ENCODE measurements around the gene IMMP2L.

DNA sequence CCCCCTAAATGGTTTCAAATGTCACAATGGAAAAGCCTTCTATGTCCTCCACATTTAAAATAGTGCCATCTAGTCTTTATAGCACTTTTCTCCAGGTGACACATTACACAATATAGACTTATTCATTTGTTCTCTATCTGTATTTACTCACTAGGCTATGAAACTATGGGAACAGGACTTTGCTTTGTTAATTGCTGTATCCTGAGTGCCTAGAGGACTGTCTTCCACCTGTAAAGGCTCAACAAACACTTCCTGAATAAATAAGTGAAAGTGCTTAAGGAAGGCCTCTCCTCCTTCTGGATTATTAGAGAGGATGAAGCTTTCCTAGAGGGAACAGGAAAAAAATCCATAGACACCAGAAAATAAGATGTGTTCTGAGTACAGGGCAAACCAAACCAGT lies 868.9 kb downstream of the IMMP2L start:
- no peak for TF ChIP-seq POLR2A (IDR thresholded peaks at IDR 0.05)
- TF ChIP-seq, protein P1, sequence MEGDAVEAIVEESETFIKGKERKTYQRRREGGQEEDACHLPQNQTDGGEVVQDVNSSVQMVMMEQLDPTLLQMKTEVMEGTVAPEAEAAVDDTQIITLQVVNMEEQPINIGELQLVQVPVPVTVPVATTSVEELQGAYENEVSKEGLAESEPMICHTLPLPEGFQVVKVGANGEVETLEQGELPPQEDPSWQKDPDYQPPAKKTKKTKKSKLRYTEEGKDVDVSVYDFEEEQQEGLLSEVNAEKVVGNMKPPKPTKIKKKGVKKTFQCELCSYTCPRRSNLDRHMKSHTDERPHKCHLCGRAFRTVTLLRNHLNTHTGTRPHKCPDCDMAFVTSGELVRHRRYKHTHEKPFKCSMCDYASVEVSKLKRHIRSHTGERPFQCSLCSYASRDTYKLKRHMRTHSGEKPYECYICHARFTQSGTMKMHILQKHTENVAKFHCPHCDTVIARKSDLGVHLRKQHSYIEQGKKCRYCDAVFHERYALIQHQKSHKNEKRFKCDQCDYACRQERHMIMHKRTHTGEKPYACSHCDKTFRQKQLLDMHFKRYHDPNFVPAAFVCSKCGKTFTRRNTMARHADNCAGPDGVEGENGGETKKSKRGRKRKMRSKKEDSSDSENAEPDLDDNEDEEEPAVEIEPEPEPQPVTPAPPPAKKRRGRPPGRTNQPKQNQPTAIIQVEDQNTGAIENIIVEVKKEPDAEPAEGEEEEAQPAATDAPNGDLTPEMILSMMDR (IDR thresholded peaks at IDR 0.05 in 4 of 5, conservative IDR thresholded peaks at IDR 0.05 in 1 of 5), result no peak

Data from gastrocnemius medialis (tissue), 4 donors.